Adrenal gland (tissue), 5 donors: Measurements from ENCODE around the gene NLRC5.

Experiments used
- CTCF ChIP-seq, 6 experiments: fragments of 450-650 bp in 4 of 6; fragments of 200-600 bp in 2 of 6; sonication (generic) in 1 of 6; IDR thresholded peaks; 1 replicate in 5 of 6; 2 replicates in 1 of 6; pipeline versions ENCODE4 v1.5.1 to v1.8.0; 2016 to 2021; ENCODE audit warnings: antibody characterized with exemption in 6 of 6, mild to moderate bottlenecking in 2 of 6, moderate library complexity in 1 of 6
- POLR2A ChIP-seq, 2 donors: fragments of 450-650 bp; IDR thresholded peaks; one replicate each; pipeline ENCODE4 v1.6.1; 2017; ENCODE audit warnings: antibody characterized with exemption in 2 of 2, mild to moderate bottlenecking in 2 of 2, moderate library complexity in 1 of 2
- donor health status: DM: no; HTN: no; CAD: no.

- TF ChIP-seq CTCF (IDR thresholded peaks at IDR 0.05) (no peak), POLR2A (IDR thresholded peaks at IDR 0.05) (no peak)
Measured at GRCh38 chr16:57096793-57097192, 107.4 kb downstream of the NLRC5 start.
